ENCODE measurements around the gene CHRNB2.

DNA sequence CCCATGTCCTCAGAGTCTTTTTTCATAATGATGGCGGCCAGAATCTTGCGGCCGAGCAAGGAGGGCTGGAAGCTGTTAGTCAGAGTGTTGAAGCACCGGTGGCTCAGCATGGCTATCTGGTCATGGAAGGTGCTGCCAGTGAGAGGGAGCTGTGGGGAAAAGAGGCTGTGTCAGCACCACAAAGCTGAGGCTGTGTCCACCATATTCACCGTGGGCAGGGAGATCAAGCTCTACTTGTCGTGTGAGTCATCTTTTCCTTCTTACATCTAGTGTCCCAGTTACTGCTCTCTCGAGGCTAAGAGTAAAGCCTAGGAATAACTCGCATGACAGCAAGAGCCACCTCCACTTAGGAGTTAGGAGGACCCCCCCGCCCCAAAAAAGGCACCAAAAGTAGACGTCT is 22.2 kb downstream of the CHRNB2 start:
- TF ChIP-seq EZH2phosphoT487 (IDR thresholded peaks at IDR 0.05; ENCODE audit: insufficient read depth, low read depth) (no peak), EZH2 (IDR thresholded peaks at IDR 0.05; ENCODE audit: insufficient read depth, poor library complexity, severe bottlenecking) (no peak)

All from GM23248 (cell line).